NCI-H146 treated with DMSO at 0.1 percent for 48 hours (cell line): ENCODE data around the gene CD79B.

ENCODE experiments used
- DNase-seq: peaks from one replicate; lab custom pipeline; 2025; ENCODE audit not compliant: unreplicated experiment; lab: John Stamatoyannopoulos, UW

Gene CD79B

GRCh38 chr17:63954402-63955063 is 22.4 kb upstream of the CD79B start:
- no peak for DNase-seq

DNA sequence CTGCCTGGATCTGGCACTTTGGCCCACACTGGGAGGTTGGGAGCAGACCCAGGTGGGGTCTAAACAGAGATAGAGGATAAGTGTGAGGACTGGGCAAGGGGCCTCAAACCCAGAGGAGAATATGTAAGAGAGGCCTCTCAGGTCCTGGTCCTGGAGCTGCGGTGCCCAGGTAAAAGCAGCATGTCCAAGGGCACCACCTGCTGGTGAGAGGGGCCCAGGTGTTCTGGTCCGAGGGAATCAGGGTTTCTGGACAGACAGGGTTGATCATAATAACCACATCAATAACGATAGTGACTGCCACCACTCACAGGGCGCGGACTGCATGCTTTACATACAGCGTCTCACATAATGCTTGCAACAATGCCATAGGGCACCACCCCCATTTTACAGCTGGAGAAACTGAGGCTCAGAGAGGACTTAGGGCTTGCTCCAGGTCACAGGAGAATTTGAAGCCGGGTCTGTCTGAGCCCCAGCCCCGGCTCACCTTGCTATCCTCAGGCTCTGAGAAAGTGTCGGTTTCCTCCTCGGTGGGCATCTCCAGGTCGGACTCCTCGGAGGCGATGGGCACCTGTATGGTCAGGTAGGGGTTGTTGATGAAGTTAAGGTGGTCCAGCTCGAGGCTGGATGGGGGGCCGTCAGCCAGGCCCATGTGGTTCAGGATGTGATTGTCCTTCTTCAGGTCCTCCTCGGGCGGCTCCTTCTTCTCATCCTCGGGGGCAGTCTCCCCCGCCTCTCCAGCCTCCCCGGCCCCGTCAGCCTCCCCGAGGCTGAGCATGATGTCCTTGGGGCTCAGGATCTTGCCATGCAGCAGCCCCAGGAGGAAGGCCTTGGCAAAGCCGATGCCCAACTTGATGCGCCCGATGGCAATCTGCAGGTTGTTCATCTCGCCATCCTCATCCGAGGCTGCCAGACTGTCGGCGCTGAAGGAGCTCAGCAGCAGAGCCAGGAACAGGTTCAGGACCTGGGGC is 19.1 kb upstream of the CD79B start:
- no peak for DNase-seq

GRCh38 chr17:63949576-63950250 is 17.6 kb upstream of the CD79B start:
- DNase-seq, result no peak

DNA sequence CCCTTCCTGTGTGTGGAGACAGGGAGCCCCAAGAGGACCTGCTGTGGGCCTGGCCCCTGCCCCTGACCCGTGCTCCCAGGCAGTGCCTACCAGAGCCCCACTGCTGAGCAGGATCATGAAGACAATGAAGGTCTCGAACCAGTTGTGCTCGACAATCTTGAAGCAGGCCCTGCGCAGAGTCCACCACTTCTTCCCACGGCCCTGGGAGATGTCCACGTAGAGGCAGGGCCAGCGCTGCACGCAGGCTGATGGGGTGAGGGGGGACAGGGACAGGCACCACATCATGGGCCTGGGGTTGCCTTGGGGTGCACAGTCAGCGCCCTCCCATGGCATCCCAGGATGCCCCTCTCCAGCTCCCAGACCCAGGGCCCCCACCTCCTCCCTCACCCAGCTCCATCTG is 16.4 kb upstream of the CD79B start:
- DNase-seq, result no peak

- DNase-seq, result no peak
These were observed 15.7 kb upstream of the CD79B start for GRCh38 chr17:63947711-63948330.

GRCh38 chr17:63946440-63947363 is 14.6 kb upstream of the CD79B start:
- peak; percentile 11 for DNase-seq

DNA sequence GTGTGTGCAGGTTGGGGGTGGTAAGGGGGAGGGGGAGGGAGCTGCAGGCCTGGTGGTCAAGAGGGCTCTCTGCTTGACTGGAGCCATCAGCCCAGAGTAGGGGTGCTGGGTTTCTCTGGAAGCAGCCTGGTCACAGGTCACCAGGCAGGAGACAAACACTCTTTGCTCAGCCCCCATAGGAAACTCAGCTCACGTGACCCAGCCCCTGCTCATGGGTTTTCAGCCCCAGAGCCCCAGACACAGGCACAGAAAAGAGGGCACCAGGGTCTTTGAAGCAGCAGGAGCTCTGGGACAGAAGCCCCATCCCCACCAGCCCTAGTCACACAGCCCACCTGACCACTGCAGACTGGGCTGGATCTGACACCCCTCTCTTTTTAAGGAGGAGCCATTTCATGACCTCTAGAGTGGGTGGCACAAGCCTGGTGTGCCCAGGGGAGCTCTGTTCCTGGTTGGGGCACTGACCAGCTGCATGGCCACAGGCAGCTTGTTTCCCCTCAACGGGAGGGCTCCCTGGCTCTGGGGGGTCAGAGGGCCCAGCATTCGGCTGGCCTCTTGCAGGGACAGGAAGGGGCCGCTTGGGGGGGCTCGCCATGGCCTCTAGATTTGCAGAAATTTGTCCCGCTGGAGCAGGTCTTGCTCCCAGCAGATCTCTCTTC is 13.8 kb upstream of the CD79B start:
- DNase-seq, result no peak

DNA sequence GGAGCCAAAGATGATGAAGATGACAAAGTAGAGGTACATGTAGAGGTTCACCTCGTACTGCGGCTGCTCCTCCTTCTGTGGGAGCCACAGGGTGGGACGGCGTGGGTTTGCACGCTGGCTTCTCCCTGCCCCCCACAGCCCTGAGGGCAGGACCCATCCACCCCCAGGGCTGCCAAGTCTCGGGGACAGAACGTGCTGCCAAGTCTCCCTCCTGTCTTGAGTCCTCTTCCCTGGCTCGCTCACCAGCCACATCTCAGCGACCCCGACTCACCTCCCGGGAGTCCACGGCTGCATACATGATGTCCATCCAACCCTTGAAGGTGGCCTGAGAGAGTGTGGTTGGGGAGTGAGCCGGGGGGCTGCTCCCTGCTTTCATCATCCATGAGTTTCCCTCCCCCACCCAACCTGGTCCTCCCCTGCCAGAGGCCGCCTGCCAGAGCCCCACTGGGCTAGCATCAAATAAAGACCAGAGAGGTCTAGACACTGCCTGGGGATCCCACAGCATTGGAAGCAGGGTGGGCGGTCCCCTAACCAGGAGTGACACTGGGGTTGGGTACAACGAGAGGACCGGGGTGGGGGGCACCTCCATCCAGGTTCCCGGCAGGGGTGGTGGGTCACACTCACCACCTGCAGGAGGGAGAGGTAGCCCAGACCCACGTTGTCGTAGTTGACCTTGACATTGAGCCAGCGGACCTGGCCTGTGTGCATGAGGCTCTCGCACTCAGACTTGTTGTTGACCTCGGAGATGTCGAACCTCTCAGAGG is 12.8 kb upstream of the CD79B start:
- no peak for DNase-seq

DNA sequence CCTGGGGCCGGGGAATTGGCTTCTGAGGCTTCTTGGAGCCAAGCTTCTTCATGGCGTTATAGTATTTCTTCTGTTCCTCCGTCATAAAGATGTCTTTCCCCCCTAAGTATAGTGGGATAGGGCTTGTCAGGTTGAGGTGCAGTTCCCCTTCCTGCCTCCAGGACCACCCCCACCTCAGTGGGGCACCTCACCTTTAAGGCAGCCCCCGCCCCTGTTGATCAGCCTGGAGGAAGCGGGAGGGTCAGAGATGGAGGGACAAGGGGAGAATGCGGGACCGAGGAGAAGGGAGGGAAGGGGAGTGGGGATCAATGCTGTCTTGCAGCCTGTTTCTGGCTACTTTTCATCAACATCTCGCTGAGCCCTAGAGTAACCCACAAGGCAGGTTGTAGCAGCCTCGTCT is 11.6 kb upstream of the CD79B start:
- DNase-seq, result no peak

GRCh38 chr17:63942309-63942985 is 10.3 kb upstream of the CD79B start:
- no peak for DNase-seq

DNA sequence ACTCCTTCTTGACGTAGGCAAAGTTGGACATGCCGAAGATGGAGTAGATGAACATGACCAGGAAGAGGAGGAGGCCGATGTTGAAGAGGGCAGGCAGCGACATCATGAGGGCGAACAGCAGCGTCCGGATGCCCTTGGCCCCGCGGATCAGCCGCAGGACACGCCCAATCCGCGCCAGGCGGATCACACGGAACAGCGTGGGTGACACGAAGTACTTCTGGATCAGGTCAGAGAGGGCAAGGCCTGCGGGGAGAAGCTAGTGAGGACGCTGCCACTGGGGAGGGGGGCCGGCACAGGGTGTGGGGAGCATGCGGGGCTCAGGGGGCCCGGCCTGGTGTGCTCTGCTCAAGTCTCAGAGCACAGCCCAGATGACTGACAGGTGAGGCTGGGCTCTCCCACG is 9.6 kb upstream of the CD79B start:
- DNase-seq, result no peak

DNA sequence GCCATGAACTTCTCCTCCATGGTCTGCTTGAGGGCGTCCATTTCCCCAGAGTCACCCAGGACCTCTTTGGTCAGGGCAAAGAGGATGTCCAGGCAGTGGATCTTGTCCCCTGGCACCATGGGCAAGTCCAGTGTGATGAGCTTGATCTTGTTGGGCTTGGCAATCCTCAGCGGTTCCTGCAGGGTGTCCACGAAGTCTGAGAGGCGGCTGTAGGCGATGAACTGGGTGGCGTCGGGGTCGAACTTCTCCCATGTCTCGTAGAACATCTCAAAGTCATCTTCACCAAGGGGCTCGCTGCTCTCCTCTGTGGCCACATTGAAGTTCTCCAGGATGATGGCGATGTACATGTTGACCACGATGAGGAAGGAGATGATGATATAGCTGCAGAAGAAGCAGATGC is 9.0 kb upstream of the CD79B start:
- DNase-seq, result no peak

DNA sequence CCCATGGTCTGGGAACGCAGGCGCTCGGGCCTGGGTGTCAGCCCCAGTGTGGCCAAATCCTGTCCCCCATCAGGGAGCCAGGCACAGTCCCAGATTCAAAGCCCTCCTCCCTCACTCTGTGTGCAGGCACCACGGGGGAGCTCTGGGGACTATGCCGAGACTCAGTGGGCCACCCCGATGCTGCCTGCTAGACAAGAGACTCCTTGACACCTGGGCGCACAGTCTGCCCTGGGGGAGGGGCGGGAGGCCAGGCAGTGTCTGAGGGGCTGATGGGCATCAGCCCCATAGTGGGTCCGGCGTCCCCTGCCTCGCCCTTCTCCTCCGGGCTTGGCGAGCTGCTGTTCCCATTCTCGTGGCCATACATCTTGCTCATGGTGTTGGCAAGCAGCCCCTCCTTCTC is 8.5 kb upstream of the CD79B start:
- DNase-seq, result no peak

GRCh38 chr17:63939884-63940283 is 7.8 kb upstream of the CD79B start:
- DNase-seq, result no peak

GRCh38 chr17:63939401-63939800 is 7.3 kb upstream of the CD79B start:
- DNase-seq, result no peak

DNA sequence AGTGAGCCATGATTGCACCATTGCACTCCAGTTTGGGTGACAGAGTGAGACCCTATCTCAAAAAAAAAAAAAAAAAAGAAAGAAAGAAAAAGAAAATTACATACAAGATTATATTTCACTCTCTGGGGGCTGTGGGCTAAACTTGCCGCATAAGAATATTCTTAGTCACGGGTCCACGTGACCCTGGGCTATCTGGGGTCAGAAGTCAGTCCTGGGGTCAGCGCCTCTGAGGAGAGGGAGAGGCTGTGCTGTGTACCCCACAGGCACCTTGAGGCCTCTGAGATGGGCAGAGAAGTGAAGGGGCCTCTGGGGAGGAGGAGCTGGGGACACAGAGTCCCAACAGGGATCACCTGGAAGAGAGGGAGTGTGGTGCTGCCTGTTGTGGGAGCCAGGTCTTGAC is 5.8 kb upstream of the CD79B start:
- DNase-seq, result no peak

- DNase-seq, result no peak
These were observed 5.2 kb upstream of the CD79B start for GRCh38 chr17:63937319-63937718.
